ENCODE data around the gene SMC3.

GRCh38 chr10:110600487-110601101 lies 33.1 kb downstream of the SMC3 start:
- TF ChIP-seq, protein P1, sequence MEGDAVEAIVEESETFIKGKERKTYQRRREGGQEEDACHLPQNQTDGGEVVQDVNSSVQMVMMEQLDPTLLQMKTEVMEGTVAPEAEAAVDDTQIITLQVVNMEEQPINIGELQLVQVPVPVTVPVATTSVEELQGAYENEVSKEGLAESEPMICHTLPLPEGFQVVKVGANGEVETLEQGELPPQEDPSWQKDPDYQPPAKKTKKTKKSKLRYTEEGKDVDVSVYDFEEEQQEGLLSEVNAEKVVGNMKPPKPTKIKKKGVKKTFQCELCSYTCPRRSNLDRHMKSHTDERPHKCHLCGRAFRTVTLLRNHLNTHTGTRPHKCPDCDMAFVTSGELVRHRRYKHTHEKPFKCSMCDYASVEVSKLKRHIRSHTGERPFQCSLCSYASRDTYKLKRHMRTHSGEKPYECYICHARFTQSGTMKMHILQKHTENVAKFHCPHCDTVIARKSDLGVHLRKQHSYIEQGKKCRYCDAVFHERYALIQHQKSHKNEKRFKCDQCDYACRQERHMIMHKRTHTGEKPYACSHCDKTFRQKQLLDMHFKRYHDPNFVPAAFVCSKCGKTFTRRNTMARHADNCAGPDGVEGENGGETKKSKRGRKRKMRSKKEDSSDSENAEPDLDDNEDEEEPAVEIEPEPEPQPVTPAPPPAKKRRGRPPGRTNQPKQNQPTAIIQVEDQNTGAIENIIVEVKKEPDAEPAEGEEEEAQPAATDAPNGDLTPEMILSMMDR (IDR thresholded peaks at IDR 0.05) = peak in 5 of 6 experiments; percentile 10 to 51 (median 35)
- TF ChIP-seq POLR2A (IDR thresholded peaks at IDR 0.05) = no peak
